ENCODE data around the gene COQ3.

DNA sequence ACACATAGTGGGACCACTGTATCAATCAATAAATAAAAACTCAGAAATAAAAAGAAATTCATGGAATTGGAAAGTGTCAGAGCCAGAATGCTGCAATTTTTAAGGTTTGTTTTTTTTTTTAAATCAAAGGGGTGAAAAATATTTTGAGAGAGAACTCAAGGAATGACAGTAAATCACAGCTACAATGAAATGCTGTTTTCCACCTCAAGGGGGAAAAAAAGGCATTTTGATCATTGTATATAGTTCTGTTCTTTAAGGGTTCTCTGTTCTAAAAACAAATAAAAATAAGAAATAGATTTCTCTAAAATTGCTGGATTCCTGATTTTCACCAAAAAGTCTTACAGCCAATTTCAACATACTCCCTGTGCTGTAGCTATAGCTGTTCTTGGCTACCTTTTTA lies 69.0 kb downstream of the COQ3 start:
- TF ChIP-seq POLR2A (IDR thresholded peaks at IDR 0.05; ENCODE audit: low read depth) (no peak), EP300 (IDR thresholded peaks at IDR 0.05) (no peak)
- TF ChIP-seq, protein P1, sequence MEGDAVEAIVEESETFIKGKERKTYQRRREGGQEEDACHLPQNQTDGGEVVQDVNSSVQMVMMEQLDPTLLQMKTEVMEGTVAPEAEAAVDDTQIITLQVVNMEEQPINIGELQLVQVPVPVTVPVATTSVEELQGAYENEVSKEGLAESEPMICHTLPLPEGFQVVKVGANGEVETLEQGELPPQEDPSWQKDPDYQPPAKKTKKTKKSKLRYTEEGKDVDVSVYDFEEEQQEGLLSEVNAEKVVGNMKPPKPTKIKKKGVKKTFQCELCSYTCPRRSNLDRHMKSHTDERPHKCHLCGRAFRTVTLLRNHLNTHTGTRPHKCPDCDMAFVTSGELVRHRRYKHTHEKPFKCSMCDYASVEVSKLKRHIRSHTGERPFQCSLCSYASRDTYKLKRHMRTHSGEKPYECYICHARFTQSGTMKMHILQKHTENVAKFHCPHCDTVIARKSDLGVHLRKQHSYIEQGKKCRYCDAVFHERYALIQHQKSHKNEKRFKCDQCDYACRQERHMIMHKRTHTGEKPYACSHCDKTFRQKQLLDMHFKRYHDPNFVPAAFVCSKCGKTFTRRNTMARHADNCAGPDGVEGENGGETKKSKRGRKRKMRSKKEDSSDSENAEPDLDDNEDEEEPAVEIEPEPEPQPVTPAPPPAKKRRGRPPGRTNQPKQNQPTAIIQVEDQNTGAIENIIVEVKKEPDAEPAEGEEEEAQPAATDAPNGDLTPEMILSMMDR (IDR thresholded peaks at IDR 0.05) = no peak

Measured in esophagus muscularis mucosa (tissue), 4 donors.